ENCODE measurements around the gene HIPK2. TPM values are rescaled to one million over a fixed set of nuclear protein-coding genes. Genes with fewer than 3 reads are reported as not detected.

HIPK2 gene
- total and polyA plus RNA-seq, 2 of the 4 experiments (the other 2 are of a cell fraction), result 22.0 to 27.1 TPM

- Histone ChIP-seq H4K5ac (ENCODE audit: low read depth, low read length) (no peak overlapping the region), H3K4me3 (ENCODE audit: insufficient read depth, low read depth, low read length) (no peak overlapping the region), H2AFZ (replicated peaks; ENCODE audit: low read length, poor library complexity) (no peak overlapping the region), H2BK120ac (ENCODE audit: low read depth, low read length) (no peak overlapping the region), H3K36me3 (ENCODE audit: control insufficient read depth, insufficient read depth, low read length) (peaks cover 28% of the 10 kb centered on the region), H2AK5ac (ENCODE audit: low read depth, low read length) (no peak overlapping the region), H4K20me1 (ENCODE audit: insufficient read depth, low read length) (peaks cover 99% of the 10 kb centered on the region), H2AK9ac (replicated peaks; ENCODE audit: low read depth, low read length, poor library complexity) (no peak overlapping the region), H2BK5ac (ENCODE audit: low read depth, low read length, poor library complexity, severe bottlenecking) (no peak overlapping the region), H4K8ac (ENCODE audit: low read depth in 2 of 2, low read length in 2 of 2) (no peak overlapping the region), H3K9me3 (ENCODE audit: control insufficient read depth, insufficient read depth, low read length) (no peaks in the 10 kb centered on the region), H3K56ac (ENCODE audit: extremely low read depth, insufficient read depth, low read length) (no peak overlapping the region), H3K9ac (ENCODE audit: low read depth, low read length) (no peak overlapping the region), H3K14ac (replicated peaks; ENCODE audit: low read depth, low read length) (no peak overlapping the region; the same call in 1 of the 2 replicates), H4K91ac (ENCODE audit: insufficient read depth, low read depth, low read length) (no peak overlapping the region), H3K9me1 (ENCODE audit: insufficient read depth, low read length) (peaks cover 67% of the 10 kb centered on the region), H3K18ac (ENCODE audit: low read depth, low read length) (no peak overlapping the region), H3K27me3 (ENCODE audit: control insufficient read depth, insufficient read depth, low read length) (no peaks in the 10 kb centered on the region), H2BK15ac (ENCODE audit: low read depth, low read length) (no peak overlapping the region; the same call in 2 of the 3 replicates), H3K23ac (ENCODE audit: low read depth, low read length) (no peak overlapping the region), H3K4me1 (ENCODE audit: control insufficient read depth, insufficient read depth, low read length) (peaks cover 50% of the 10 kb centered on the region), H2BK20ac (ENCODE audit: low read depth, low read length) (no peak overlapping the region), H3K4me2 (ENCODE audit: low read depth, low read length) (no peak overlapping the region), H3K79me1 (ENCODE audit: low read depth in 1 of 2, low read length in 2 of 2) (peaks cover 43 to 96% of the 10 kb centered on the region in 2 experiments), H3K4ac (ENCODE audit: low read depth, low read length) (no peak overlapping the region), H3K27ac (ENCODE audit: insufficient read depth, low read length) (no peak overlapping the region)
- in situ Hi-C loops (cut with MboI; ENCODE audit: low sequenced_read_pairs) (no loop called here), intact Hi-C loops (cut with micrococcal nuclease) (no loop called here), dilution Hi-C loops (cut with HindIII; ENCODE audit: low sequenced_read_pairs, unreplicated experiment) (no loop called here)
- WGBS, 2 experiments (ENCODE audit: extremely low coverage in 2 of 2, insufficient read length in 1 of 2), result no CpG with 5 or more reads among the region's 2 CpGs
- ATAC-seq (ENCODE audit: low read depth) (no peak), DNase-seq (no peak)
- no peak for TF ChIP-seq CEBPB (IDR thresholded peaks at IDR 0.05; ENCODE audit: low read depth, low read length)
- TF ChIP-seq ELK1 (IDR thresholded peaks at IDR 0.05; ENCODE audit: borderline replicate concordance, low read depth, low read length), result no peak
- TF ChIP-seq FOS (IDR thresholded peaks at IDR 0.05; ENCODE audit: low read depth, low read length), result no peak
- TF ChIP-seq RAD21 (IDR thresholded peaks at IDR 0.05; ENCODE audit: low read length), result no peak
- no peak for TF ChIP-seq NFE2L2 (IDR thresholded peaks at IDR 0.05; ENCODE audit: low read depth, low read length)
- TF ChIP-seq CHD1 (IDR thresholded peaks at IDR 0.05; ENCODE audit: low read depth, low read length), result no peak
- TF ChIP-seq RCOR1 (IDR thresholded peaks at IDR 0.05; ENCODE audit: insufficient replicate concordance, low read length), result no peak
- no peak for TF ChIP-seq SMC3 (IDR thresholded peaks at IDR 0.05; ENCODE audit: low read depth, low read length)
- no peak for TF ChIP-seq CTCF (conservative IDR thresholded peaks at IDR 0.05; ENCODE audit: low read depth, low read length)
- no peak for TF ChIP-seq USF2 (IDR thresholded peaks at IDR 0.05; ENCODE audit: low read depth, low read length)
- TF ChIP-seq RFX5 (IDR thresholded peaks at IDR 0.05; ENCODE audit: low read depth, low read length), result no peak
- TF ChIP-seq MXI1 (IDR thresholded peaks at IDR 0.05; ENCODE audit: borderline replicate concordance, low read depth, low read length), result no peak
- no peak for TF ChIP-seq MAZ (IDR thresholded peaks at IDR 0.05; ENCODE audit: borderline replicate concordance, low read depth, low read length)
- TF ChIP-seq POLR2A (IDR thresholded peaks at IDR 0.05; ENCODE audit: low read depth, low read length), result no peak
- TF ChIP-seq BHLHE40 (IDR thresholded peaks at IDR 0.05; ENCODE audit: low read depth, low read length), result no peak
- no peak for TF ChIP-seq MAFK (IDR thresholded peaks at IDR 0.05; ENCODE audit: low read depth, low read length)
- CTCF ChIA-PET, result no interaction called here
- no TSS peak for BruUV-seq (replicated peaks)
- POLR2A ChIA-PET (ENCODE audit: unreplicated experiment), result no interaction called here
Measured at GRCh38 chr7:139743267-139743966, 34.4 kb downstream of the HIPK2 start.

Measured in IMR-90 (cell line).